Hepatic stellate cell (primary cell): ENCODE measurements around the gene PLEKHM3.

Experiments
- DNase-seq: peaks from one replicate; pipeline ENCODE4 v3.0.0; 2011; ENCODE audit warnings: low spot score

PLEKHM3 gene

DNA sequence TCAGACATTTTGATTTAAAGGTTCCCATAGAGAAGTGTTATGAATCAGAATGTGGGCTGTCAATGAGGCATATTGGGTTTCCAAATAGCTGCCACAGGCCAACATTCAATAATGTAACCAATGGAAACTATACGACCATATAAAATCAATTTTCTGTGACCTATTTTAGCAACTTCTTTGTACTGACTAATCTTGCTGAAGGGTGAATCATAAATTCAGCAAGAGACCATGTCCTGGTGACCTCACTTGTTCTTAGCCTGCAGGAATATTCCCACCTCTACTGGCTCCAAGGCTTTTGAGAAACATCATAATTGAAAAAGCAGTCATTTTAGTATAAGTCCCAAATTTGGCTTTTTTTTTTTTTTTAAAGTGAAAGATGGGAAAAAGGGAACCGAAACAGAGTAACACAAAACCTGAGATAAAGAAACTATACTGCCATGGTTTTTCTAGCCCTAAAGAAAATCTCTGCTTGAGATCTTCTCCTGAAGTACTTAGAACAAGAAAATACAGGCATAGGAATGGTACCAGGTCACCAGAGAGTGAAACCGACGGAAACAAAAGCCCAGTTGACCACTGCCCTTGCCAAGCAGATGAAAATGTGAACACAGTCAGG, 32.1 kb downstream of the PLEKHM3 start:
- DNase-seq = peak; percentile 11

DNA sequence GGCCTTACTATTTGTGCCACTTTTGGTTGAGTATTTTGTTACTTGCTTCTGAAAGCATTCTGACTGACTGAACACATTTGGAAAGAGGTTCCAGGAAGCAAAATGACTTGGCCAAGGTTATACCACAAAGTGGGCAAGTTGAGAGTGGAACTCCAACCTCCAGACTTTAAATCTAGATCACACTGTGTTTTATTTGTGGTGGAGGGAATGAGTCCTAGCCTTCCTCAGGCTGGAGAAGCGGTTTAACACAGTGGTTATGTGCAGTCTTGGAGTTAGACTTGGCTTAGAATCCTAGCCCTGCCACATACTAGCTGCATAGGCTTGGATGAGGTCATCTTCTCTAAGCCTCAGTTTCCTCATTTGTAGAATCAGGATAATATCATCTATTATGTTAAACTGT, 33.4 kb downstream of the PLEKHM3 start:
- DNase-seq = no peak

DNA sequence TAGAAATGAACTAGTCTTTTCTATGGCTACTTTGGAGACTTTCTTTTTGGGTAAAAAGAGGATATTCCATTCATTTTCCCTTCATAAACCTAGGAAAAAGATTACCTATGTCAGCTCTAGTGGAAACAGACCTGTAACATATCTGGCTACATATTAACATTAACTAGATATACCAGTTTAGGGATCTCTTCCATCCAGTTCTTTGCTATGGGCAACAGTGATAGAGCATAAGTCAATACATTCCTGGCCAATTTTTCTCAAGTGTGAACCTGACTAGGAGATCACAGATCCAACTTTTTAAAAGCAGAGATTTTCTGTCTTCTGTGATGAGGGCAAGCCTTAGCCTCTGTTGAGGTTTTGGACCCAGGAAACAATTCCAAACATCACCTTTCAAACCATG, 34.5 kb downstream of the PLEKHM3 start:
- DNase-seq = no peak

DNA sequence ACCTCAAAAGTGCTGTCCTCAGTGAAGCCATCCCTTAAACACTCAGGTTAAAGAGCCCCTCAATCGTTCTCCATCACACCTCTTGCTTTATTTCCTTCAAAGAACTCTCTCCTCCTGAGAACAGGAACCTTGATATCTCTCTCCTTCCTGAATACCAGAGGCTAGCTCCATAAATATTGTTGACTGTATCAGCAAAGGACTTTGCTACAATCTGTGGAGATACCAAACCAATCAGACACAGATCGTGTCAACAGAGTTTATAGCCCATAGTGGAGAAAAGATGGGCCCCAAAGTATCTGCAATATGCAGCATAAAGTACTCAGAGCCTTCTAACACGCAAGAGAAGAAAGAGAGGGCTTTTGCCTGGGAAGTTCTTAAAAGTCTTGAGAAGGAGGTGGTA, 36.4 kb downstream of the PLEKHM3 start:
- DNase-seq = no peak

DNA sequence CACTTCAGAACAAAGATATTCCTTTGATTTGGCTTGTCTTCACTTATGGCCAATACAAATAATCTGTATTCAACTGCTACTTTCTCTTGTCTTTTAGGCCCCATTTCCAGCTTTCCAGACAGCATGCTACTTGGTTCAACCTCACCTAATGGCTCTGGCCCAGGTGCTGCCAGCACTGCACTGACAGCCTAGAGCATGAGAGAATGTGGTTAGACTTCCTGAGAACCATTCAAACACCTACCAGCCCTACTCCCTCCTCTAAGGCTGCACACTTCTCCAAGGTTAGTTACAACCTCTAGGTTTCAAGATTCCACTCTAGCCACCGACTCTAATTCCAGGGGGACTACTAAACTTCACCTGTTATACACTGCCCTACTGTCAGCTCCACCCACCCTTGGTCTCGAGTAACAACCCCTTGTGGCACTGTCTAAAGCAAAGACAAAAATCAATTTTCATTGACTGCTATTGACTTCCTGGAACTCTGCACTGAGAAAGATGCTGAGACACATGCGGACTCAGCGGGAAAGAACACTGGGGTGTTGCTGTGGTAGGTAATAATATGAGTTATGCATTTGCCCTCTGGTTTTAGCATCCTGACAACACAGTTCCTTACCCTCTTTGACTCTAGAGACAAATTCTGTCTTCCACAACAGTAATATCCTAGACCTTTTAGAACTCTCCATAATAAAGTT, 38.2 kb downstream of the PLEKHM3 start:
- DNase-seq = no peak

DNA sequence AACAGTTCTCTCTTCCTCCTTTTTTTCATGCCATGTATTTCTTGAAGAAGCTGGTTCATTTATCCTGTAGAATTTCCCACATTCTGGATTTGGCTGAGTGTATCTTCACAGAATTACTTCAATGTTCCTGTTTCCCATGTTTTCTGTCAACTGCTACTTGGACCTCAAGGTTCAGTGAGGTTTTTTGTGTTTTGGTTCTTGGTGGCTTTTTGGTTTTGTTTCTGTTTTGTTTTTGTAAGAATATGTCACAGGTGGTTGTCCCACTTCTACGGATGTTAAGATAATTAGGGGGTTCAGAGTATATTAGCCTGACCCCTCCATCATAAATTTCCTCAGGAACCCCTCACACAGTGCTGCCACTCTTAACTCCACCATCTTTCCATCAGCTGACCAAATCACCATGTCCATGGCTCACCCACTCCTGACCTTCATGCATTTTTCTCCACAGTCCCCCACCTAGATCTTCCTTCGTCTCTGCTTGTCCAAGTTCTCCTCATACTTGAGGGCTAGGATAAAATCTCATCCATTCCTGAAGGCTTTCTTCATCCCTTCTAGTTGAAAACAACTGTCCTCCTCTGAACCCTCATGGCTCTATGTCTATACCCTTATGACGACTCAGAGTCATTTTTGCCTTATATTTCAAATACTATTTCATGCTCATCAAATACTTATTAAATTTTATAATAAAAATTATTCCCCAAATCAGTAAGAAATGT, 40.4 kb downstream of the PLEKHM3 start:
- DNase-seq = no peak

DNA sequence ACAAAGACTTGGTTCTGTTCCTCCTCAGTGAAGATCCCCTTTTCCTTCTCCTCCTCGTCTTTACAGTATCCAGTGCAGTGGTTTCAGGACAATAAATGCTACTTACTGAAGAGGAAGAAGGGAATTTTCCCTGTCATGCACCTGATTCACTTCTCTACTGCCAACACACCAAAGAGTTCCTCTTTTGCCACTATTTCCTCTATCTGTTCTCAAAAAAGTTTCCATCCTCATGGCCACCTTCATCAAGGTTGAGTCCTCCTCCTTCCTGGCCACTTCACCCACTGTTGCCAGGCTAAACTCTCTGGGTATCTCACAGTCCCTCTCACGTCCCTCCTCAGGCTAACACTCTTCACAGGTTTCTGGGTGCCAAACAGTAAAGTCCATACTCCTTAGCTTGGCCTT, 41.7 kb downstream of the PLEKHM3 start:
- DNase-seq = no peak

DNA sequence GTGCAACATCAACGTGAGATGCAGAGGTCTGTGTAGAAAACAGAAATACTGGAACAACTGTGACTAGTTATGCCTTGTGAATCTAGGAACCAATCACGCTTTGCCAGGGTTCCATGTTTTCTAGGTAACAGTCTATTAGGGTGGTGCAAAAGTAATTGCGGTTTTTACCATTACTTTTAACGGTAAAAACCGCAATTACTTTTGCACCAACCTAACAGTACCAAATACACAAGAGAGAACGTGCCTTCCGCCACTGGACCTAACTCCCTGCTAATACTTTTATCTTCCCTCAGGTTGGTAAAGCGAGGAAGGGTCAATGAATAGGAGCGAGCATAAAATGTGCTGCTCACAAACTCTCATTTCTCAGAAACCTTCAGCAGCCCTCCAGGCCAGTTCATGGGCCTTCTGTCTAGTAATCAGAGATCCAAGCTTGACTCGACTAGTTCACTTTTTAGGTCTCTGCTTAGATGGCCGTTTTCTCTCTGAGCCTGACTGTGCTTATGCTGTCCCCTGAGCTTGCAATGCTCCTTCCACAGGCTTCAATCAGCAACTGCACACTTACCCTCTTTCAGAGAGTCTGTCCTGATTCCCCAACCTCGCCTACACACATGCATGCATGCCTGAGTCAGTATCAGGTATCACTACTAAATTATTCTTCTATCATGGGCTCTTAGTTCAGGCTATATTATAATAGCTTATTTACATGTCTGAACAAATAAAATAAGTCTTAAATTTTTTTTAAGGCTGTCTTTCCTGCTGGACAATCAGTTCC, 47.0 kb downstream of the PLEKHM3 start:
- DNase-seq = no peak

DNA sequence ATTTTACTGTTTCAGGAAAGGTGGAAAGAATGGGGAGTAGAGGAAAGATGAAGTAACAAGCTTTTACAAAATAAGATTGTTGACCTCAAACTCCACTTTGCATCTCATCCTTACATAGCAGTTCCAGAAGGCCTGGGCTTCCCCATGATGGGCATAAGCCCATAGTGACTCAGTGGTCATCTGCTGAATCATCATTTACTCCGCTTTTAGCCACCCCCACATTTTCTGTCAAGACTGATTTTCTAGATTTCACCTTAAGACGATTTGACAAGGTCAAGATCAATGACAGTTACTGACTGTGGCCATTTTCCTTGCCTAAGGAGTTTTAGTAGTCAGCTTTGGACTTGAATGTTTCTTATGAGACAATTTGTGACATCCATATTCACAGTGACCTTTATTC, 49.4 kb downstream of the PLEKHM3 start:
- no peak for DNase-seq

DNA sequence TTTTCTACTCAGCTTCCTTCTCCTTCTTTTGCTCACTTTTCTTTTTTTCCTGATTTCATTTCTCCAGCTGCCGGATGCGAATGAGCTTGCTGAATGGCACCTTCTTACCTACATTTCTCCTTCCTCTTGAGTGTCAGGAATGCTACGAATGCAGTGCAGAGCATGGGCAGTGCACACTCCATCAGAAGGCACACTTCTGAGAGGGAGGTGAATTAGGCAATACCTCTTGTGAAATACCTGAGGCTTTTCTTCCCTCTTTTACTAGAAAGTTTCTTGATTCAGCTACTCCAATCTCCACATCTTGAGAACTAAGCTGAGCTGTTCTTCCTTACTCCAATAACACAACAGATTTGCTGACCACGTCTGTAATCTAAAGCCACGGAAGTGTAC, 51.1 kb downstream of the PLEKHM3 start:
- no peak for DNase-seq

DNA sequence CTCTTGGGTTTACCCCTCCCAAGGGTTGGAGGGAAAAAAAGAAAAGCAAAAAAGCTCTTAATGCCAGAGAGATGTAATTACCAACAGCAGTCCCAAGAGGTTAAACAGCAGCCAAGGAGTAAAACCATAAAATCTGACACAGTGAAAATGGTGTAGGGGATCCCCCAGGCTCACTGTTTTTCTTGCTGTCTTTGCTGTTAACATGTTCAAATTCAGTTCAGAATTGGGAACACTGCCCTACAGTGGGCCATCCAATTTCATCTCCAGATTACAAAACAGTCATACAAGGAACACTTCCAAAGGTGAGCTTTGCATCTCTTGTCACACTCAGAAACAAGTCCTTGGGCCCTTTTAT, 54.5 kb downstream of the PLEKHM3 start:
- no peak for DNase-seq

DNA sequence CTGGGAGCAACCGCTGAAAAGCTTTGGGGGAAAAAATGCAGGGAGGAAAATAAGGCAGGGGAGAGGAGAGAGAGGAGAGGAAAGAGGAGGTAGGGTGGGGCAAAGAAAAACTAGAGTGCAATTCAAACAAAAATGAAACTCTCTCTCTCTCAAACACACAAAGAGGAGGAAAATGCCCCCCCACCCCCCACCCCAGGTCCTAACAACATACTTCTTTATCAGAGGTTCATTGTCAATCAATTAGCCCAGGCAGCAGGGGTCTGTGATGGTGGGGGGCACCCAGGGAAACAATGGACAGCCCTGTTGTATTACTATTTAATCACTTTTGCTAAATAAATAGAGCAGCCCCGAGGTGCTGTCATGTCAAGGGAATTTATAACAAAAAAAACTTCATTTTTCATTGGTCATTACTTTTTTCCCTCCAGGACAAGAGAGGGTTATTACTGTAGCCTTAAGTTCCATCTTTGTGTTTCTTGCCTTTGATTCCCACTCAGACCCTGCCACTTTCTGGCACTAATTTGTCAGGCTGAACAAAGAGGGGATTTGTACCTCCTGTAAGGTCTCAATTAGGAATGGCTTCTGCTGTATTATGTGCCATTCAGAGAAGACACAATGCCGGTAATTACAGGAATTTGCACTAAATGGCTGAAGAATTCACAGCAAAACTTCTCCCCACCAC, 55.0 kb downstream of the PLEKHM3 start:
- DNase-seq = no peak

DNA sequence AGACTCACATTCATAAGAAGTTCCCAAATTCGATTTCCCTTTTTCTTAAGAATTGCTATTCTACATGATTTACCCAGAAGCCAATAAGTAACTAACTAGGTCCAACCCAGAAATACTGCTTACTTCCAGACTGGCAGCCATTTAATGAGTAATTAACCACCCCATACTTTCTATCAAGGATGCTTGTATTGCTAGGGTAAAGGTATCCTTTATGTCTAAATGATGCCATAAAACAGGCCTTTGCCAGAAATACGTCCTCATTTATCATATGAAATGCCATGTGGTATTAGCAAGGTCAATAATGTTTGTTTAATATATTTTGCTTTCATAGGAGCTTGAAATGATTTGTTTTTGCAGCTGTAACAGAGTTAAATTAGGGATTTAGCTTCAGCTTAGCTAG, 56.1 kb downstream of the PLEKHM3 start:
- no peak for DNase-seq

DNA sequence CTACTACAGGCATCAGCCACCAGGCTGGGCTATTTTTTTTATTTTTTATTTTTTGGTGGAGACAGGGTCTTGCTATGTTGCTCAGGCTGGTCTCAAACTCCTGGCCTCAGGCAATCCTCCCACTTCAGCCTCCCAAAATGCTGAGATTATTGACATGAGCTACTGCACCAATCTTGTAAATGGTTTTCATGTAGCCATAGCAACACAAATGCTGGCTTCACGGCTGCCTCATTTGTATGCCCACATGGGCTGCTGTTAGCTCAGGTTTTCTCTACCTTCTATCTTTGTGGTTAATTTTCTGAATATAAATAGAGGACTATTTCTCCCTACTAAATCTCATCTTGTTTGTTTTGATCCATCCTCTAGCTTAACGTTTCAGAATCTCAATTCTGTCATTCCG, 58.2 kb downstream of the PLEKHM3 start:
- no peak for DNase-seq

DNA sequence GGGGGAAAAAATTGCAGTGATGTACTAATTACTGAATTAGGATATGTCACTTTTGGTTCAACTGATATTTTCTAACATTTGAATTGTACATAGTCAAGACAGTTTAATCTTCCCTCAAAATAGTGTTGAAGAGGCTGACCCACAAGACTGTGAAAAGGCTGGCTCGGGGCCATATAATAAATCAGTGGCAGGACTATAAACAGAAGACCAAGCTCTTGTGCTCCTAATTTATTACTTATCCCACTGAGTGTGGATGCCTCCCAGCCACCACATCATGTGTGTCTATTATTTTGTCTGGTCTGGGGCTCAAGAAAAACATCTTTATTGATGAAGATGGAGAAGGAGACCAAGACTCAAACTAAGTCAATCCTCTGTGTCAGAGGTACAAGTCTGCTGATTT, 64.4 kb downstream of the PLEKHM3 start:
- DNase-seq = no peak

DNA sequence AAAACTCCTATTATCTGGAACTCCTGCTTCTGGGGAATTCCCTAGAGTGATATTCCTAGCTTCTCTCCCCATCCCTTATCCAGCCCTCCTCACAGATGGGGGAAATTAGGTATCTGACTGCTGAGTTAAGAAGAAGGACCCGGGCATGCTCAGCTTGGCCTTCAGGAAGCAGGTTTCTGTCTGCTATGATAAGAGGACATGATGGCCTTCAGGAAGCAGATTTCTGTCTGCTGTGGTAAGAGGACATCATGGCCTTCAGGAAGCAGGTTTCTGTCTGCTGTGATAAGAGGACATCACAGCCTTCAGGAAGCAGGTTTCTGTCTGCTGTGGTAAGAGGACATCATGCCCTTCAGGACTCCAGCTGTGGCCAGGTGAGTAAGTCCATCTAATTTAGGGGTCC, 65.2 kb downstream of the PLEKHM3 start:
- no peak for DNase-seq

DNA sequence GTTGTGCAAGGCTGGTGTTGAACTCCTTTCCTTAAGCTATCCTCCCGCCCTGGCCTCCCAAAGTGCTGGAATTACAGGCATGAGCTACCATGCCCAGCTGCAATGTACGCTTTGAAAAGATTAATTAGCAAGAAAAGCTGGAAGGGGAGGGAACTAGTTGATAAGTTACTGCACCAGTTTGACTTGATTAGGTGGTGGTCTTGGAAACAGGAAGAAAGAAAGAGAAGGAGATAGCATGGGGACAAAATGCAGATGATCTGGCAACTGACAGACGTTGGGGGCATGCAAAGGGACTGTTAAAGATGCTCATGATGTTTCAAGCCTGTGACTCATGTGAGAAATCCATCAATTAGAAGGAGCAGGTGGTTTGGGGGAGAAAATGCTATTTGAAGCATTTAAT, 68.6 kb downstream of the PLEKHM3 start:
- no peak for DNase-seq

DNA sequence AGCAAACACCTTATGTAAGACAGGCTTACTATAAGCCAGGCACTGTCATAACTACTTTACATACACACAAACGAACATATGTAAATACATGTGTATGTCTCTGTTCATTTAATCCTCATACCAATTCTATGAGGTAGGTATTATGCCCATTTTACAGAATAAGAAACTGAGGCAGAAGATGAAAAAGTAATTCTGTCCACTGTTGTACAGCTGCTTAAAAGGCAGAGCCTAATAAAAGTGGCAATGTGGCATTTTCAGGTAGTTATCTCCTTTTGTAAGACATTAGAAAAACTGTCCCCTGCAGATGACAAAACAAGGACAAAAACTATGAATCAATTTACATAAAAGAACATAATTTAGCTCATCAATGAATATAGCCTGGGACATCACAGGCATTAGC, 69.9 kb downstream of the PLEKHM3 start:
- no peak for DNase-seq

DNA sequence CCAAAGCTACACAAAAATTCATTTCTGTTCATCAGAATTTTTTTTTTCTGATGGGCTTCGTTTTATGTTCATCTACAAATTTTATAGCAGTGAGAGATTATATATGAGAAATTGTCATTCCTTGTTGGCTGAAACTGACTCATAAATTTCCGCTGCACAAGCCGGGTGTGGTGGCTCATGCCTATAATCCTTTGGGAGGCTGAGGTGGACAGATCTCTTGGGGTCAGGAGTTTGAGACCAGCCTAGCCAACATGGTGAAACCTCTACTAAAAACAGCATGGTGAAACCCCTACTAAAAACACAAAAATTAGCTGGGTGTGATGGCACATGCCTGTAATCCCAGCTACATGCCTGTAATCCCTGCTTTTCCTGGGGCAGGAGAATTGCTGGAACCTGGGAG, 72.0 kb downstream of the PLEKHM3 start:
- DNase-seq = no peak

DNA sequence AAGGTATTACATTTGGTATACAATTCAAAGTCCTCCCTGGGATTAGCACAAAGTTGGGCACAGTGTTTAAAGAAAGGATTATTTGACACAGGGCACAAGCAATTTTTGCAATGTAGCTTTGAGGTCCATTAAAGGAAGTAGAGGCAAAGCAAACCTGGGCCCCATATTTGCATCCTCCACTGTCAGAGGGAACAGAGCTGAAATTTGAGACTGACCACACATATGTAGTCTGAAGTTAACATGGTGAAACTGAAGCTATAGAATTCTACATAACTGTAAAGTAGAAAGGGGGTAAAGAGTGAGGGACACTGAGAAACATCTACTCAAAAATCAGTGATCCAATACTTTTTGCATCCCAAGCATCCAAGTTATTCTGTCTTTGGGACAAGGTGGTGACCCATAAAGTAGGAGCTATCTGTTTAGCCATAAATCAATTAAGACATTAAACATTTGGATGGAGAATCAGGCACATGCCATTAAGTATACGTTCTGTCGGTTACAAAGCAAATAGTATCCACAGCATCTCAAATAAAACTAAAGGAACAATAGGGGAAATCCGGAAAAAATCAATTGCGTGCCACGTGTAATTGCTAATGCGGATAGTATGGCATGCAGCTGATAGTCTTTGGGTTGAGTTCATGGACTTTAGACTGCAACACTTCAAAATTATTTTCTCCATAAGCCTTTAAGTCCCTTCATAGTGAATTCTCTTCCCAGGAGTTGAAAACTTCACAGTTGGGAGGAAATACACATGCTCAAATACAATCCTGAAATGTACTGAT, 72.6 kb downstream of the PLEKHM3 start:
- no peak for DNase-seq

DNA sequence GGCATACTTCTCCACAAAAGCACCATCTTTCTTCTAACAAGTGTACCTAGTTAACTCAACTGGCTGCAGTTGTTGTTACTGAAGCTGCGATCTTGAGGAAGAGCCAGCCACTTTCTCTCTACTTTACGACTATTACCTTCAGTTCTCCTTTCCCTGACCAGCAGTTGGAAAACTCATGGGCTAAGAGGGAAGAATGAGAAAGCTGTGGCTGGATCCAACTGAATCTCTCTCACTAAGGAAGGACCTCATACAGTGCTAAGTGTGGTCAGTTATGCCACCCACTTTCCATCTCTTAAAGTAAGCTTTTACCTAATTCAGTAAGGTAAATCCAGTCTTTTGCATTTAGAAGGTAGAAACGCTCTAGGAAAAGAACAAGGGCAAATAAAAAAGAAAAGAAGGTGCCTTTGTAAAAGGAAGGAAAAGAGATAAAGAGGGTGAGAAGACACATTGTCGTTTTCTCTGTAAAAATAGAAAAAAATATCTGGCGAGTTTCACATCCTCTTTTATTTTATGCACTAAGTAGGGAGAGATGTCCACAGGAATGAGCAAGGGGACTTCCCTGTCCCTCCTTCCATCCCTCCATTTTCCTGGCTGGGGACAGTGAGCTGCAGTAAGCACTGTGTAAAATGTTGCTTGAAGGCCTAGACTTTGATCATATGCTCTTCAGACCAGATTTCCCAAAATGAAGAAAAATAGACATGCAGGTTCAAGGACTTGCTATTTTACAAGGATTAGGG, 73.4 kb downstream of the PLEKHM3 start:
- no peak for DNase-seq
